Muscle of leg (tissue), 11 donors: ENCODE data around the gene CCDC137. TPM values are rescaled to one million over a fixed set of nuclear protein-coding genes. Genes with fewer than 3 reads are reported as not detected.

Experiments
- DNase-seq: peaks from one replicate; pipeline ENCODE4 v3.0.0; 2013
- H3K27ac ChIP-seq: one replicate; pipeline ENCODE4 v1.5.1; 2013; ENCODE audit warnings: mild to moderate bottlenecking, low read length, control low read depth
- H3K27me3 ChIP-seq: one replicate; pipeline ENCODE4 v1.6.1; 2013; ENCODE audit warnings: low read length; ENCODE audit not compliant: control insufficient read depth, insufficient read depth
- H3K36me3 ChIP-seq: one replicate; pipeline ENCODE4 v1.6.1; 2013; ENCODE audit warnings: low read length; ENCODE audit not compliant: control insufficient read depth, insufficient read depth
- H3K4me1 ChIP-seq: one replicate; pipeline ENCODE4 v1.6.1; 2013; ENCODE audit warnings: low read length; ENCODE audit not compliant: control insufficient read depth, insufficient read depth
- H3K4me3 ChIP-seq: one replicate; pipeline ENCODE4 v1.5.1; 2013; ENCODE audit warnings: low read length, control low read depth
- H3K9me3 ChIP-seq: replicated peaks from 2 replicates; pipeline ENCODE4 v1.6.1; 2013; ENCODE audit warnings: low read depth, low read length; ENCODE audit not compliant: control insufficient read depth
- WGBS: methylation state at CpG from one replicate; pipeline ENCODE4 v1.1.5; 2013; ENCODE audit warnings: missing lambda C conversion rate; ENCODE audit not compliant: insufficient coverage; 5-methylcytosine and 5-hydroxymethylcytosine counted together
- polyA plus RNA-seq, 8 donors: library from polyadenylated mRNA; unstranded; fragments of 120-200 nt; gene quantifications; one replicate each; pipeline versions ENCODE4 v1.2.1 to v1.2.3, GENCODE V29; 2013; ENCODE audit warnings: inconsistent platforms in 1 of 8, low replicate concordance in 1 of 8; ENCODE audit not compliant: insufficient read length in 8 of 8, insufficient read depth in 1 of 8
- total RNA-seq: library from RNA; stranded (reverse); fragments of 120-200 nt; gene quantifications from one replicate; pipeline ENCODE4 v1.2.4, GENCODE V29; 2013

Gene CCDC137
- total and polyA plus RNA-seq, 9 donors, result 9.1 to 18.0 (median 15.5) TPM

DNA sequence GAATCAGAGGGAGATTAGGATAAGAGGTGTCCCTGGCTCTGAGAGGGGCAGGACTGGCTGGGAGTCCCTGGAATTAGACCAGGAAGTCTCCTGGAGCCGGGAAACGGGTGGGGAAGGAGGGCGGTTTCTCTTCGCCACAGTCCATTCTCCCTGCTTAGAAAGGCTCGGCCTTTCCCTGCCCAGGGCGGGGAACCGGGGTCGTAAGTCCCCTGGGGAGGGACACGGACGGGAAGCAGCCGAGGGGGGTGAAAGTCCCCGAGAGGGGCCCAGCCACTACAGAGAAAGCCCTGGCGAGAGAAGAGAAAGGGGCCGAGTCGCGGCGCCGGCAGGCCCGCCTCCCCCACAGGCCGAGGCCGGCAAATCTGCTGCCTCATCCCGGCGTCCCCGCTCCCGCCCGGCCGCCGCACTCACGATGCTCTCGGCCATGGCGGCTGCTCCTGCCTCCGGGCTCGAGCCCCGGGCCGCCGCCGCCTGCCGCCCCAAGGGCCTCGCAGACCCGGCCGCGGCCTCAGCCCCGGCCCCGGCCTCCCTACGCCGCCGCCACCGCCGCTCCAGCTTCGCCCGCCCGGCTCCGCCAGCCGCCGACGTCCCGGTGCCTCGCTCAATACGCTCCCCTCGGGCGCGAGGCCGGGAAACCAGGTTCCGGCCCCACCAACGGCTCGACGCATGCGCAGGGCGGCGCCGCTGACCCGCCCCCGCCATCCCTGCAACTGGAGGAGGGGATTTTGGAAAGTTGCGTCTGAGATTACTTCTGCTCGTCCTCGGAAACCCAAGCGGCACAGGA, 29.8 kb upstream of the CCDC137 start, which contains the start of the genes NPLOC4 and TSPAN10:
Gene NPLOC4 (minus strand): TSS at position 608 of the 784 bp plus-strand sequence. CDS start 182 bp downstream, at position 426.
Gene TSPAN10 (plus strand): TSS at position 692 of the 784 bp plus-strand sequence. CDS start 5,217 bp downstream, outside the sequence.
- Histone ChIP-seq H3K4me3 (peak within 1 kb of the TSS; percentile 96), H3K27me3 (no peaks in the 10 kb centered on the region), H3K27ac (peak within 1 kb of the TSS; percentile 90), H3K4me1 (peaks cover 23% of the 10 kb centered on the region), H3K9me3 (no peaks in the 10 kb centered on the region), H3K36me3 (no peaks in the 10 kb centered on the region)
- under 1% methylated on average over 65 of the region's 77 CpGs for WGBS
- DNase-seq, result peak; percentile 94

- DNase-seq, result no peak
- Histone ChIP-seq H3K27me3 (no peaks in the 10 kb centered on the region), H3K4me1 (peaks cover 23% of the 10 kb centered on the region), H3K4me3 (no peak overlapping the region), H3K27ac (no peak overlapping the region), H3K9me3 (no peaks in the 10 kb centered on the region), H3K36me3 (no peaks in the 10 kb centered on the region)
- 40% methylated on average over 1 of the region's 4 CpGs for WGBS
Observed at GRCh38 chr17:81638683-81639082, 27.9 kb upstream of the CCDC137 start.

- 87% methylated on average over 3 of the region's 9 CpGs for WGBS
- Histone ChIP-seq H3K27ac (no peak overlapping the region), H3K4me1 (peaks cover 17% of the 10 kb centered on the region), H3K4me3 (no peak overlapping the region), H3K36me3 (no peaks in the 10 kb centered on the region), H3K27me3 (no peaks in the 10 kb centered on the region), H3K9me3 (no peaks in the 10 kb centered on the region)
- DNase-seq, result no peak
Observed at GRCh38 chr17:81640011-81640410, 26.5 kb upstream of the CCDC137 start.

- WGBS, result 88% methylated on average over 13 of the region's 17 CpGs
- H3K4me3 ChIP-seq, result no peak overlapping the region
- H3K27ac ChIP-seq, result no peak overlapping the region
- peaks cover 5% of the 10 kb centered on the region for H3K27me3 ChIP-seq
- no peaks in the 10 kb centered on the region for H3K9me3 ChIP-seq
- peaks cover 4% of the 10 kb centered on the region for H3K4me1 ChIP-seq
- DNase-seq, result no peak
- no peaks in the 10 kb centered on the region for H3K36me3 ChIP-seq
Observed at GRCh38 chr17:81641825-81642489, 24.6 kb upstream of the CCDC137 start.

DNA sequence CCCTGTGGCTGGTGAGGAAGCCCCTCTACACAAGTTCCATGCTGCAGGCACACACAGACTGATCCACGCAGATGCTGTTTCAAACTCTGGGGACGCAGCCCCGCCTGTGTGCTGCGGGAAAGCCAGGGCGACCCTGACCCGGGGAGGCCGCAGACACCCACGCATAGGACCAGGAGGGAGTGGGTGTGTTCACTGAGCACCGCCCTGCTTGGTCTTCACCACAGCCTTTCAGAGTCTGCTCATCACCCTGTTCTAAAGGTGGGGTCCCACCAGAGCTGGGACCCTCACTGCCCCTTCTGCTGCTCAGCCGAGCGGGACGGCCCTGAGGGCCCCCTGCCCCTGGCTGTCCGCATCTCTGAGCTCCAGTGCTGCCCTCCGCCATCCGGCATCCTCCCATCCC, 22.0 kb upstream of the CCDC137 start:
- WGBS, result 81% methylated on average over 11 of the region's 15 CpGs
- no peak overlapping the region for H3K4me3 ChIP-seq
- H3K27me3 ChIP-seq, result peaks cover 28% of the 10 kb centered on the region
- peaks cover 2% of the 10 kb centered on the region for H3K9me3 ChIP-seq
- H3K27ac ChIP-seq, result no peak overlapping the region
- no peaks in the 10 kb centered on the region for H3K4me1 ChIP-seq
- H3K36me3 ChIP-seq, result no peaks in the 10 kb centered on the region
- DNase-seq, result no peak

GRCh38 chr17:81644976-81645952, 21.3 kb upstream of the CCDC137 start:
- WGBS, result 88% methylated on average over 26 of the region's 29 CpGs

GRCh38 chr17:81646869-81647600, 19.5 kb upstream of the CCDC137 start:
- H3K4me3 ChIP-seq, result no peak overlapping the region
- H3K4me1 ChIP-seq, result no peaks in the 10 kb centered on the region
- DNase-seq, result no peak
- H3K27ac ChIP-seq, result no peak overlapping the region
- WGBS, result 47% methylated on average over 6 of the region's 12 CpGs
- peaks cover 2% of the 10 kb centered on the region for H3K9me3 ChIP-seq
- H3K36me3 ChIP-seq, result no peaks in the 10 kb centered on the region
- H3K27me3 ChIP-seq, result peaks cover 40% of the 10 kb centered on the region

More at GRCh38 chr17:81644976-81645952, 21.3 kb upstream of the CCDC137 start:
- DNase-seq, result no peak
- no peaks in the 10 kb centered on the region for H3K36me3 ChIP-seq
- H3K4me3 ChIP-seq, result no peak overlapping the region
- H3K27me3 ChIP-seq, result peaks cover 35% of the 10 kb centered on the region
- H3K9me3 ChIP-seq, result peaks cover 2% of the 10 kb centered on the region
- no peak overlapping the region for H3K27ac ChIP-seq
- no peaks in the 10 kb centered on the region for H3K4me1 ChIP-seq

GRCh38 chr17:81647640-81648012, 18.9 kb upstream of the CCDC137 start:
- WGBS, result 23% methylated on average over 17 of the region's 21 CpGs
- peaks cover 2% of the 10 kb centered on the region for H3K9me3 ChIP-seq
- no peak overlapping the region for H3K27ac ChIP-seq
- peaks cover 40% of the 10 kb centered on the region for H3K27me3 ChIP-seq
- no peaks in the 10 kb centered on the region for H3K4me1 ChIP-seq
- H3K36me3 ChIP-seq, result no peaks in the 10 kb centered on the region
- H3K4me3 ChIP-seq, result no peak overlapping the region
- DNase-seq, result no peak

- H3K9me3 ChIP-seq, result peaks cover 2% of the 10 kb centered on the region
- no peaks in the 10 kb centered on the region for H3K36me3 ChIP-seq
- no peak for DNase-seq
- H3K4me1 ChIP-seq, result peaks cover 2% of the 10 kb centered on the region
- WGBS, result 2% methylated on average over 73 of the region's 78 CpGs
- H3K4me3 ChIP-seq, result no peak overlapping the region
- H3K27ac ChIP-seq, result no peak overlapping the region
- peaks cover 42% of the 10 kb centered on the region for H3K27me3 ChIP-seq
Observed at GRCh38 chr17:81648013-81648706, 18.4 kb upstream of the CCDC137 start.
